Omental fat pad (tissue), 4 donors: ENCODE data around the gene KRT14. TPM values are rescaled to one million over a fixed set of nuclear protein-coding genes. Genes with fewer than 3 reads are reported as not detected.
"Not testable (repeated sequence)": the region's sequence is repeated elsewhere in the genome, so short reads cannot be mapped to it uniquely, and the experiment has no call there.

ENCODE experiments used
- ATAC-seq: fragments of 150-250 bp; one replicate; pipeline ENCODE4 v1.9.1; 2016; ENCODE audit warnings: mild to moderate bottlenecking, moderate library complexity; ENCODE audit not compliant: low FRiP score
- DNase-seq: peaks from one replicate; pipeline ENCODE4 v3.0.0-alpha.2; 2019; ENCODE audit warnings: low spot score
- total RNA-seq, 4 donors: library from RNA; depleted of rRNA; stranded (reverse); fragments of >200 nt; gene quantifications; one replicate each; pipeline ENCODE4 v1.1.0, GENCODE V29; 2016
- TF ChIP-seq, protein P1 (sequence below), 3 donors: fragments of 450-650 bp; IDR thresholded peaks; one replicate each; pipeline ENCODE4 v1.5.1; 2016 to 2017; ENCODE audit warnings: antibody characterized with exemption in 3 of 3, mild to moderate bottlenecking in 3 of 3, moderate library complexity in 2 of 3

The KRT14 gene
- total RNA-seq, 4 donors from 2014 or later: 0.56 to 4.0 (median 3.0) TPM; not detected in 1

DNA sequence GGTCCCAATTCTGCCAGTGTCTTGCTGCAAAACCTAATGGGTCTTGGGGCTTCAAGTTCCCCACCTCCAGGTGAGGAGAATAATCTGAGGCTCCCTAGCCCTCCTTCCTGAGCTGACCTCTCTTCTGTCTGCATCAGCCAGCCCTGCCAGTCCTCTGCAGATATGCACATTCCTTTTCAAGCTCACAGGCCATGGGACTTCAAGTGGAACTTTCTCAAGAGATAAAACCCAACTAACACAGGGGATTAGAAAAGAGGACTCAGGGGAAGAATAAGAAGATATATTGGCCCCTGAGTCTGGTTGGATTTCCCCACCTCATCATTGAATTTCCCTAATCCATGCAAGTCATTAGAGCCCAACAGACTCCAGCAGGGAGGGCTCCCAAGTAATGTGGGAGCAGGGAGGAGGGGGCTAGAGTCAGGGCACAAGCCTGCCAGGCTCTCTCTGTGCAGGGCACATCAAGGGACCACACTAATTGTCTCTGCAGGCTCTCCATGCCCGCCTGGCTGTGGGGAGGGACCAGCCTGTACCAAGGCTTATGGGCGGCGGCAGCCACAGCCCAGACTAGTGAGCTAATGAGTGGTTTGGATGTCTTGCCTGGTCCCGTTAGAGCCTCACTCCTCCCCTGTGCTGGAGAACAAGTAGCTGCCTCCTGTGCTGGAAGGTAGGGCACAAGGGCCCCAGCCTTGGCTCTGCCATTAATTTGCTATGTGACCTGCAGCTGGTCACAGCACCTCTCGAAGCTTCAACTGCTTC is 1.2 kb downstream of the KRT14 start:
- ATAC-seq (no peak), DNase-seq (no peak)
- TF ChIP-seq, protein P1, sequence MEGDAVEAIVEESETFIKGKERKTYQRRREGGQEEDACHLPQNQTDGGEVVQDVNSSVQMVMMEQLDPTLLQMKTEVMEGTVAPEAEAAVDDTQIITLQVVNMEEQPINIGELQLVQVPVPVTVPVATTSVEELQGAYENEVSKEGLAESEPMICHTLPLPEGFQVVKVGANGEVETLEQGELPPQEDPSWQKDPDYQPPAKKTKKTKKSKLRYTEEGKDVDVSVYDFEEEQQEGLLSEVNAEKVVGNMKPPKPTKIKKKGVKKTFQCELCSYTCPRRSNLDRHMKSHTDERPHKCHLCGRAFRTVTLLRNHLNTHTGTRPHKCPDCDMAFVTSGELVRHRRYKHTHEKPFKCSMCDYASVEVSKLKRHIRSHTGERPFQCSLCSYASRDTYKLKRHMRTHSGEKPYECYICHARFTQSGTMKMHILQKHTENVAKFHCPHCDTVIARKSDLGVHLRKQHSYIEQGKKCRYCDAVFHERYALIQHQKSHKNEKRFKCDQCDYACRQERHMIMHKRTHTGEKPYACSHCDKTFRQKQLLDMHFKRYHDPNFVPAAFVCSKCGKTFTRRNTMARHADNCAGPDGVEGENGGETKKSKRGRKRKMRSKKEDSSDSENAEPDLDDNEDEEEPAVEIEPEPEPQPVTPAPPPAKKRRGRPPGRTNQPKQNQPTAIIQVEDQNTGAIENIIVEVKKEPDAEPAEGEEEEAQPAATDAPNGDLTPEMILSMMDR (IDR thresholded peaks at IDR 0.05): no peak

DNA sequence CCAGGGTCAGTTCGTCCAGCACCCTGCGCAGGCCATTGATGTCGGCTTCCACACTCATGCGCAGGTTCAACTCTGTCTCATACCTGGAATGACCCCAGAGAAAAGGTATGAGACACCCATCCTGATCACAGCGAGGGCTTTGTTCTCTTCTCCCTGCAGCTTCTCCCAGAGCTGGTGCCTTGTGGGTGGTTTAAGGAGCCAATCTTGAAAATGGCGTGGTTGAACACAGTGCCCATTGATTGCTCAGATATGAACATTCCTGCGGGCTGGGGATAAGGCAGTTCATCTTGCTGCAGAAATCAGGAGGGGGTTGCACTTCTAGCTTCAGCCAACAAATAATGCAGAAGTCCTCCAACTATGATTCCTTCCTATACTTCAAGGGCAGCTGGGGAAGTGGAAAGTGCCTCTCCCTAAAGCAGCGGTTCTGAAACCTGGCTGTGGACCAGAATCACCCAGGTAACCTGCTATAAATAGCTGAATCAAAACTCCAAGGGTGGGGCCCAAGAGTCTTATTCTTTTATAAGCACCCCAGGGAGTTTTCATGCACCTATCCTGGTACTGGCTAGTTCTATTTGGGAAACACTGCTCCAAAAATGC is 2.3 kb downstream of the KRT14 start:
- not testable (repeated sequence) for DNase-seq, ATAC-seq

DNA sequence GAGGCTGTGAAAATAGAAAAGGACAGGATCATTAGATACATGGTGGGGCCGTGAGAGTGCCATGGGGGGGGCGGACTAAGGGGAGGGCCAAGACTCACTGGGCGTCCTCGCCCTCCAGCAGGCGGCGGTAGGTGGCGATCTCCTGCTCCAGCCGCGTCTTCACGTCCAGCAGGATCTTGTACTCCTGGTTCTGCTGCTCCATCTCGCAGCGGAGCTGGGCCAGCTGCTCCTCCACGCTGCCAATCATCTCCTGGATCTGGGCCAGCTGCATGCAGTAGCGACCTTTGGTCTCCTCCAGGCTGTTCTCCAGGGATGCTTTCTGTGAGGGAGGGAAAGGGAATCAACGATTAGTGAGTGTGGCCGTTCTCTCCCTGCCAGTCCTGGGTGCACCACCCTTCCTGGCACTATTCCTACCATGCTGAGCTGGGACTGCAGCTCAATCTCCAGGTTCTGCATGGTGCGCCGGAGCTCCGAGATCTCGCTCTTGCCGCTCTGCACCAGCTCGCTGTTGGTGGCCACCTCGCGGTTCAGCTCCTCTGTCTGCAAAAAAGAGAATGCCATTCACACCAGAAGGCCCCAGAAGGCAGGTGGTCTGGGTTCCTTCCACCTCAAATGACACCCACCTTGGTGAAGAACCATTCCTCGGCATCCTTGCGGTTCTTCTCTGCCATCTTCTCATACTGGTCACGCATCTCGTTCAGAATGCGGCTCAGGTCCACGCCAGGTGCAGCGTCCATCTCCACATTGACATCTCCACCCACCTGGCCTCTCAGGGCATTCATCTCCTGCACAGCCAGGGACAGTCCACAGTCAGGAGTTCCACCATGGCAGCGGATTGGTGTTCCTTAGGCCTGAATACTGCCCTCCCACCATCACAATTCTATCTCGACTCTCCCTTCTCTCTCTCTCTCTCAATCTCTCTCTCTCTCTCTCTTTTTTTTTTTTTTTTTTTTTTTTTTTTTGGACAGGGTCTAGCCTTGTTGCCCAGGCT is 3.3 kb downstream of the KRT14 start:
- ATAC-seq (no peak), DNase-seq (no peak)
- TF ChIP-seq, protein P1 (IDR thresholded peaks at IDR 0.05): no peak

GRCh38 chr17:41582061-41582968 is 4.4 kb downstream of the KRT14 start:
- not testable (repeated sequence) for ATAC-seq, DNase-seq

- DNase-seq (no peak), ATAC-seq (no peak)
- TF ChIP-seq, protein P1 (IDR thresholded peaks at IDR 0.05): no peak
Measured at GRCh38 chr17:41581366-41582060, 5.2 kb downstream of the KRT14 start.

DNA sequence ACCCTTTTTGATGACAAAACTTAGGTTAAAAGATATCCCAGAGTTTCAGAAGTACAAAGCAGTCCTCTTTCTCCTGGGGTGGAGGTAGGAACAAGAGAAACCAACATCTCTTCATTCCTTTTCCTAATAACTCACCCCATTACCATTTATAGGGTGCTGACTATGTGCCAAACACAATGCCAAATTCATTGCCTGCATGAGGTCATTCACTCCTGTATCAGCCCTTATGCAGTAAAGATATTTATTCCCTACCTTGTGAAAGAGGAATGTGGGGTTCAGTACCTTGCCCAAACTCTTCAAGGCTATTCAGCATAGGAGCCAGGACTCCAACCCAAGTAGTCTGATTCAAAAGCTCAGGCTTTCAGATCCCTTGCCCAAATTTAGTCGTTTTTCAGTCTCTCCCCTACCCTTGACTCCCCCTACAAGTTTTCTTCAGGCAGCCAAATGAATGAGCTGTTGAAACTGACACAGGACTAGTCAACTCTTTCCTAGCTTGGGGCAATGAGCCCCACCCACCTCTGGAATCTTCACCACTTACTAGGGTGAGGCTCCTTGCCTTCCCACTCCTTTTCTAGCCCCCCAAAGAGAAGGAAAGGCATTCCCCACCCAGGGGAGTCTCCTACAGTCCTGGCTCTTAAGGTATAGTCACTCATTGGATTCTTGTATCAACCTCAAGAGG is 5.9 kb downstream of the KRT14 start:
- DNase-seq: no peak

More for the DNA sequence above, 5.9 kb downstream of the KRT14 start:
- no peak for ATAC-seq
- TF ChIP-seq, protein P1 (IDR thresholded peaks at IDR 0.05): no peak
